ENCODE results near the gene MTX1.

The MTX1 gene

DNA sequence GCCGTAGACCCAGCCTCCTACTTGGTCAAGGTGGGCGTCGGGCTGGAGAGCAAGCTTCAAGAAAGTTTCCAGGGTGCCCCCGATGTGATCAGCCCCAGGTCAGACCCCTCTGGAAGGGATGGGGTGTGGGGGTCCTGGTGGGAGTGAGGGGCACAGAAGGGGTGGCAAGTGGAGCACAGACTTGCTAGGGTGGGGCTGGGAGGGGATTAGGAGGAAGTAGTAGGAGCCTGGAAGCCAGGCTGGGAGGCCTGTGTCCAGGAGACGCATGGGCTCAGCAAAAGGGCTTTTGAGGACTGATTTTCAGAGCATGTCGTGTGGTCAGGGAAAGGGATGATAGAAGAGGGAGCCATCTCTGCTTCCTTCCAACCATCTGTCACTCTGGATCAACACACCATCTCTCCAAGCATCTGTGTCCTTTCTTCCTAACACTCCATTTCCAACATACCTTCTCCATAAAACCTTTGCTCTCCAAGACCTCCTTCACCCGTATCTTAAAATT lies 26.4 kb upstream of the MTX1 start:
- Histone ChIP-seq H3K4me1 (ENCODE audit: control insufficient read depth, low read length) (peaks cover 32% of the 10 kb centered on the region), H3K27me3 (ENCODE audit: control insufficient read depth, low read length) (no peaks in the 10 kb centered on the region), H3K36me3 (ENCODE audit: control insufficient read depth, low read length) (peaks cover 18% of the 10 kb centered on the region), H3K9me3 (ENCODE audit: control insufficient read depth, insufficient read depth, low read length) (no peaks in the 10 kb centered on the region), H3K79me2 (ENCODE audit: control insufficient read depth, low read length) (no peaks in the 10 kb centered on the region), H3K4me3 (ENCODE audit: low read length) (no peak overlapping the region), H4K20me1 (ENCODE audit: control insufficient read depth, insufficient read depth, low read depth, low read length) (no peaks in the 10 kb centered on the region), H3K27ac (ENCODE audit: low read depth, low read length) (no peak overlapping the region), H3K9me2 (replicated peaks; ENCODE audit: control insufficient read depth, low read length) (no peaks in the 10 kb centered on the region), H3F3A (ENCODE audit: control insufficient read depth, insufficient read depth) (no peaks in the 10 kb centered on the region), H3K4me2 (ENCODE audit: low read length) (no peak overlapping the region)
- no peak for TF ChIP-seq EZH2phosphoT487 (IDR thresholded peaks at IDR 0.05; ENCODE audit: borderline replicate concordance, low read length)
- TF ChIP-seq, protein P1, sequence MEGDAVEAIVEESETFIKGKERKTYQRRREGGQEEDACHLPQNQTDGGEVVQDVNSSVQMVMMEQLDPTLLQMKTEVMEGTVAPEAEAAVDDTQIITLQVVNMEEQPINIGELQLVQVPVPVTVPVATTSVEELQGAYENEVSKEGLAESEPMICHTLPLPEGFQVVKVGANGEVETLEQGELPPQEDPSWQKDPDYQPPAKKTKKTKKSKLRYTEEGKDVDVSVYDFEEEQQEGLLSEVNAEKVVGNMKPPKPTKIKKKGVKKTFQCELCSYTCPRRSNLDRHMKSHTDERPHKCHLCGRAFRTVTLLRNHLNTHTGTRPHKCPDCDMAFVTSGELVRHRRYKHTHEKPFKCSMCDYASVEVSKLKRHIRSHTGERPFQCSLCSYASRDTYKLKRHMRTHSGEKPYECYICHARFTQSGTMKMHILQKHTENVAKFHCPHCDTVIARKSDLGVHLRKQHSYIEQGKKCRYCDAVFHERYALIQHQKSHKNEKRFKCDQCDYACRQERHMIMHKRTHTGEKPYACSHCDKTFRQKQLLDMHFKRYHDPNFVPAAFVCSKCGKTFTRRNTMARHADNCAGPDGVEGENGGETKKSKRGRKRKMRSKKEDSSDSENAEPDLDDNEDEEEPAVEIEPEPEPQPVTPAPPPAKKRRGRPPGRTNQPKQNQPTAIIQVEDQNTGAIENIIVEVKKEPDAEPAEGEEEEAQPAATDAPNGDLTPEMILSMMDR (IDR thresholded peaks at IDR 0.05; ENCODE audit: low read depth, low read length, poor library complexity, severe bottlenecking), result no peak

DNA sequence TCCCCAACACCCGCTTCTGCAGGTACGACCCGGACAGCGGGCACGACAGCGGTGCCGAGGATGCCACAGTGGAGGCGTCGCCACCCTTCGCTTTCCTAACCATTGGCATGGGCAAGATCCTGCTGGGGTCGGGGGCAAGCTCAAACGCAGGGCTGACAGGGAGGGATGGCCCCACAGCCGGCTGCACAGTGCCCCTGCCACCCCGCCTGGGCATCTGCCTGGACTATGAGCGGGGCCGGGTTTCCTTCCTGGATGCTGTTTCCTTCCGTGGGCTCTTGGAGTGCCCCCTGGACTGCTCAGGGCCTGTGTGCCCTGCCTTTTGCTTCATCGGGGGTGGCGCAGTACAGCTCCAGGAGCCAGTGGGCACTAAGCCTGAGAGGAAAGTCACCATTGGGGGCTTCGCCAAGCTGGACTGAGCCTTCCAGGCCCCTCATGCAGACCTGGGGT lies 24.7 kb upstream of the MTX1 start:
- Histone ChIP-seq H3K79me2 (ENCODE audit: control insufficient read depth, low read length) (no peaks in the 10 kb centered on the region), H3K27ac (ENCODE audit: low read depth, low read length) (no peak overlapping the region), H3K9me3 (ENCODE audit: control insufficient read depth, insufficient read depth, low read length) (no peaks in the 10 kb centered on the region), H4K20me1 (ENCODE audit: control insufficient read depth, insufficient read depth, low read depth, low read length) (no peaks in the 10 kb centered on the region), H3F3A (ENCODE audit: control insufficient read depth, insufficient read depth) (no peaks in the 10 kb centered on the region), H3K36me3 (ENCODE audit: control insufficient read depth, low read length) (peaks cover 6% of the 10 kb centered on the region; the same call in 1 of the 2 replicates), H3K4me2 (ENCODE audit: low read length) (no peak overlapping the region), H3K4me1 (ENCODE audit: control insufficient read depth, low read length) (peaks cover 32% of the 10 kb centered on the region), H3K9me2 (replicated peaks; ENCODE audit: control insufficient read depth, low read length) (no peaks in the 10 kb centered on the region), H3K4me3 (ENCODE audit: low read length) (no peak overlapping the region), H3K27me3 (ENCODE audit: control insufficient read depth, low read length) (no peaks in the 10 kb centered on the region)
- TF ChIP-seq, protein P1 (IDR thresholded peaks at IDR 0.05; ENCODE audit: low read depth, low read length, poor library complexity, severe bottlenecking), result no peak
- no peak for TF ChIP-seq EZH2phosphoT487 (IDR thresholded peaks at IDR 0.05; ENCODE audit: borderline replicate concordance, low read length)

DNA sequence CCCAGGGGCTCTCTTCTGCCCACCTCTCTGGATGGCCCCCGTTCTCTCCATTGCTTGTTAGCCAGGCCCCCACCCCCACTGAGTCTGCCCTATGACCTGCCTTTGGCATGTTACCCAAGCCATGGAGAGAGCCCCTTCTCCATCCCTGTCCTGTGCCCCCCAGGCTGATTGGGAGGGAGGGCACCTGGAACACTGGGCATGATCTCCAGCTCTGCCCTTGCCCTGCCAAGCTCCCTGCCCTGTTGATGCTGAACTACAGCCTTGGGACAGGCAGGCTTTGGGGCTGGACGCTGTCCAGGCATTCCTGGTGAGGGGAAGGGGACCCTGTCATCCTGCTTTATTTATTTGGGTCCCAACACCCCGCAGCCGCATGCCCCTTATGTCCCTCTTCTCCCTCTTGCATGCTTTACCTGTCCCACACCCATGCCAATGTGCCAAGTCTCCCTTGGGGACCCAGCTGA lies 24.1 kb upstream of the MTX1 start:
- Histone ChIP-seq H3K4me3 (ENCODE audit: low read length) (peak overlapping the region; percentile 52; the same call in 1 of the 2 replicates), H3K9me2 (replicated peaks; ENCODE audit: control insufficient read depth, low read length) (no peaks in the 10 kb centered on the region), H4K20me1 (ENCODE audit: control insufficient read depth, insufficient read depth, low read depth, low read length) (no peaks in the 10 kb centered on the region), H3K36me3 (ENCODE audit: control insufficient read depth, low read length) (peaks cover 5% of the 10 kb centered on the region; the same call in 1 of the 2 replicates), H3K27ac (ENCODE audit: low read depth, low read length) (no peak overlapping the region), H3K27me3 (ENCODE audit: control insufficient read depth, low read length) (no peaks in the 10 kb centered on the region), H3K4me2 (ENCODE audit: low read length) (peak overlapping the region; percentile 60), H3F3A (ENCODE audit: control insufficient read depth, insufficient read depth) (no peaks in the 10 kb centered on the region), H3K79me2 (ENCODE audit: control insufficient read depth, low read length) (no peaks in the 10 kb centered on the region), H3K4me1 (ENCODE audit: control insufficient read depth, low read length) (peaks cover 26% of the 10 kb centered on the region), H3K9me3 (ENCODE audit: control insufficient read depth, insufficient read depth, low read length) (no peaks in the 10 kb centered on the region)
- TF ChIP-seq, protein P1 (IDR thresholded peaks at IDR 0.05; ENCODE audit: low read depth, low read length, poor library complexity, severe bottlenecking), result no peak
- TF ChIP-seq EZH2phosphoT487 (IDR thresholded peaks at IDR 0.05; ENCODE audit: borderline replicate concordance, low read length), result no peak

Data from DOHH2 (cell line).